Neural progenitor cell (in vitro differentiated cells): ENCODE results near the gene ATP4A. TPM values are rescaled to one million over a fixed set of nuclear protein-coding genes. Genes with fewer than 3 reads are reported as not detected.

Experiments
- DNase-seq: peaks from one replicate; pipeline ENCODE4 v3.0.0-alpha.2; 2016; ENCODE audit warnings: low spot score
- H2AFZ ChIP-seq: fragments of 200-600 bp; sonication (generic); replicated peaks from 2 replicates; pipeline ENCODE4 v1.6.1; 2016; ENCODE audit warnings: antibody characterized with exemption
- H3F3A ChIP-seq: fragments of 200-600 bp; sonication (generic); 2 replicates; pipeline ENCODE4 v1.6.1; 2016; ENCODE audit warnings: antibody characterized with exemption, low read depth
- H3K27ac ChIP-seq: fragments of 200-600 bp; sonication (generic); 2 replicates; pipeline ENCODE4 v1.5.1; 2016; ENCODE audit warnings: mild to moderate bottlenecking
- H3K27me3 ChIP-seq: fragments of 200-600 bp; sonication (generic); 2 replicates; pipeline ENCODE4 v1.6.1; 2016; ENCODE audit warnings: mild to moderate bottlenecking, moderate library complexity
- H3K36me3 ChIP-seq: fragments of 200-600 bp; sonication (generic); 2 replicates; pipeline ENCODE4 v1.5.1; 2016
- H3K4me1 ChIP-seq: fragments of 200-600 bp; sonication (generic); 2 replicates; pipeline ENCODE4 v1.6.1; 2016; ENCODE audit warnings: mixed run types
- H3K4me2 ChIP-seq: fragments of 200-600 bp; sonication (generic); 2 replicates; pipeline ENCODE4 v1.6.1; 2016
- H3K4me3 ChIP-seq: fragments of 200-600 bp; sonication (generic); 2 replicates; pipeline ENCODE4 v1.5.1; 2016
- H3K79me2 ChIP-seq: fragments of 200-600 bp; sonication (generic); 2 replicates; pipeline ENCODE4 v1.6.1; 2016; ENCODE audit warnings: low read depth
- H3K9ac ChIP-seq: fragments of 200-600 bp; sonication (generic); 2 replicates; pipeline ENCODE4 v1.6.1; 2016
- H3K9me3 ChIP-seq: fragments of 200-600 bp; sonication (generic); 2 replicates; pipeline ENCODE4 v1.5.1; 2016; ENCODE audit warnings: low read depth
- H4K20me1 ChIP-seq: fragments of 200-600 bp; sonication (generic); 2 replicates; pipeline ENCODE4 v1.6.1; 2016; ENCODE audit warnings: low read depth
- H3K27ac Mint-ChIP-seq: 3 replicates; pipeline ENCODE4 v1.8.0; 2021; ENCODE audit warnings: mixed read lengths
- H3K27me3 Mint-ChIP-seq: 2 replicates; pipeline ENCODE4 v1.8.0; 2022; ENCODE audit warnings: low read depth, mild to moderate bottlenecking, inconsistent platforms, moderate library complexity, mixed read lengths; ENCODE audit not compliant: insufficient read depth
- H3K36me3 Mint-ChIP-seq: 3 replicates; pipeline ENCODE4 v1.8.0; 2021; ENCODE audit warnings: mixed read lengths
- H3K4me1 Mint-ChIP-seq: 3 replicates; pipeline ENCODE4 v1.8.0; 2021; ENCODE audit warnings: mixed read lengths
- H3K4me3 Mint-ChIP-seq: 3 replicates; pipeline ENCODE4 v1.8.0; 2021; ENCODE audit warnings: mild to moderate bottlenecking, moderate library complexity, mixed read lengths
- H3K9me3 Mint-ChIP-seq: 3 replicates; pipeline ENCODE4 v1.8.0; 2020; ENCODE audit warnings: mixed read lengths
- CTCF ChIP-seq: fragments of 200-600 bp; sonication (generic); IDR thresholded peaks from 2 replicates; pipeline ENCODE4 v1.5.1; 2017; ENCODE audit warnings: antibody characterized with exemption, mild to moderate bottlenecking
- EZH2 ChIP-seq: fragments of 200-600 bp; sonication (generic); IDR thresholded peaks from 2 replicates; pipeline ENCODE4 v1.6.1; 2017; ENCODE audit warnings: antibody characterized with exemption, mild to moderate bottlenecking, moderate library complexity
- EZH2phosphoT487 ChIP-seq: fragments of 200-600 bp; sonication (generic); IDR thresholded peaks from 2 replicates; pipeline ENCODE4 v1.6.1; 2017; ENCODE audit warnings: antibody characterized with exemption
- total RNA-seq: library from RNA; depleted of rRNA; stranded (reverse); fragments of >200 nt; gene quantifications from 2 replicates; pipeline ENCODE4 v1.2.3, GENCODE V29; 2015; ENCODE audit warnings: low replicate concordance

The ATP4A gene
- total RNA-seq, 1 donor from 2014 or later: not detected

- H3K36me3 Mint-ChIP-seq: no peaks in the 10 kb centered on the region
- H3K9ac ChIP-seq: no peak overlapping the region
- peaks cover 28% of the 10 kb centered on the region for H3K27me3 ChIP-seq
- no peak overlapping the region for H3K4me3 Mint-ChIP-seq
- no peaks in the 10 kb centered on the region for H4K20me1 ChIP-seq
- peaks cover 4% of the 10 kb centered on the region for H3K4me1 ChIP-seq
- H3K27me3 Mint-ChIP-seq: peaks cover 26% of the 10 kb centered on the region
- H3K4me1 Mint-ChIP-seq: peaks cover 5% of the 10 kb centered on the region
- no peaks in the 10 kb centered on the region for H3K9me3 ChIP-seq
- H3K79me2 ChIP-seq: peaks cover 5% of the 10 kb centered on the region
- no peak overlapping the region for H3K4me3 ChIP-seq
- peak overlapping the region; percentile 50 for H2AFZ ChIP-seq
- no peak overlapping the region for H3K27ac Mint-ChIP-seq
- H3K9me3 Mint-ChIP-seq: no peaks in the 10 kb centered on the region
- peaks cover 10% of the 10 kb centered on the region for H3F3A ChIP-seq
- TF ChIP-seq CTCF (no peak), EZH2 (no peak), EZH2phosphoT487 (no peak)
- no peaks in the 10 kb centered on the region for H3K36me3 ChIP-seq
- H3K4me2 ChIP-seq: peak overlapping the region; percentile 42
- DNase-seq: no peak
- H3K27ac ChIP-seq: no peak overlapping the region
Measured at GRCh38 chr19:35514282-35514809, 49.1 kb downstream of the ATP4A start.

GRCh38 chr19:35513628-35514281 lies 49.7 kb downstream of the ATP4A start, which contains the start of gene DMKN:
DMKN (minus strand) TSS chr19:35513649; CDS start chr19:35513475, 174 bp downstream.
- Mint-ChIP-seq H3K27ac (no peak within 1 kb of the TSS), H3K4me3 (no peak within 1 kb of the TSS), H3K27me3 (peaks cover 31% of the 10 kb centered on the region), H3K4me1 (peaks cover 7% of the 10 kb centered on the region), H3K36me3 (no peaks in the 10 kb centered on the region), H3K9me3 (no peaks in the 10 kb centered on the region)
- Histone ChIP-seq H2AFZ (peak within 1 kb of the TSS; percentile 50), H4K20me1 (no peaks in the 10 kb centered on the region), H3K9ac (no peak within 1 kb of the TSS), H3K36me3 (no peaks in the 10 kb centered on the region), H3K4me1 (peaks cover 4% of the 10 kb centered on the region), H3K9me3 (no peaks in the 10 kb centered on the region), H3F3A (peaks cover 10% of the 10 kb centered on the region), H3K4me2 (peak within 1 kb of the TSS; percentile 42), H3K27ac (no peak within 1 kb of the TSS), H3K79me2 (peaks cover 11% of the 10 kb centered on the region), H3K4me3 (no peak within 1 kb of the TSS), H3K27me3 (peaks cover 28% of the 10 kb centered on the region)
- TF ChIP-seq CTCF (peak; percentile 23), EZH2 (no peak)
- peak; percentile 27 for DNase-seq

GRCh38 chr19:35512831-35513627 lies 50.4 kb downstream of the ATP4A start:
- H2AFZ ChIP-seq: no peak overlapping the region
- peaks cover 37% of the 10 kb centered on the region for H3K27me3 Mint-ChIP-seq
- H3K36me3 ChIP-seq: no peaks in the 10 kb centered on the region
- H3K36me3 Mint-ChIP-seq: no peaks in the 10 kb centered on the region
- no peak for TF ChIP-seq CTCF
- no peak for TF ChIP-seq EZH2phosphoT487
- TF ChIP-seq EZH2: no peak
- no peaks in the 10 kb centered on the region for H3K9me3 Mint-ChIP-seq
- no peak overlapping the region for H3K4me3 ChIP-seq
- no peak overlapping the region for H3K4me3 Mint-ChIP-seq
- H3K9me3 ChIP-seq: no peaks in the 10 kb centered on the region
- no peak overlapping the region for H3K9ac ChIP-seq
- no peak overlapping the region for H3K4me2 ChIP-seq
- H4K20me1 ChIP-seq: no peaks in the 10 kb centered on the region
- H3K27ac ChIP-seq: no peak overlapping the region
- peaks cover 28% of the 10 kb centered on the region for H3K27me3 ChIP-seq
- H3K27ac Mint-ChIP-seq: no peak overlapping the region
- no peak for DNase-seq
- peaks cover 7% of the 10 kb centered on the region for H3K4me1 Mint-ChIP-seq
- peaks cover 10% of the 10 kb centered on the region for H3F3A ChIP-seq
- peaks cover 4% of the 10 kb centered on the region for H3K4me1 ChIP-seq
- H3K79me2 ChIP-seq: peaks cover 18% of the 10 kb centered on the region
